HL-60/S4 (cell line): ENCODE results near the gene NCF4.

ENCODE experiments used
- in situ Hi-C: fragments of 300-500 bp; cut with MboI; formaldehyde crosslinking; loops from 2 replicates; pipeline ENCODE4 v1.14.3; 2022; ENCODE audit warnings: low sequenced_read_pairs

Gene NCF4

GRCh38 chr22:36835903-36836302 lies 24.9 kb upstream of the NCF4 start:
- in situ Hi-C loops: no loop called here

- in situ Hi-C loops: no loop called here
Observed at GRCh38 chr22:36838119-36839030, 22.4 kb upstream of the NCF4 start.

GRCh38 chr22:36839356-36840073 lies 21.3 kb upstream of the NCF4 start:
- in situ Hi-C loops: no loop called here

- in situ Hi-C loops: no loop called here
Observed at GRCh38 chr22:36840106-36840505, 20.7 kb upstream of the NCF4 start.

GRCh38 chr22:36846271-36846670 lies 14.5 kb upstream of the NCF4 start:
- in situ Hi-C loops: no loop called here

- in situ Hi-C loops: no loop called here
Observed at GRCh38 chr22:36846949-36847348, 13.9 kb upstream of the NCF4 start.

GRCh38 chr22:36850056-36850455 lies 10.8 kb upstream of the NCF4 start:
- in situ Hi-C loops: no loop called here

GRCh38 chr22:36850682-36851081 lies 10.1 kb upstream of the NCF4 start:
- in situ Hi-C loops: no loop called here

GRCh38 chr22:36852056-36852973 lies 8.5 kb upstream of the NCF4 start:
- in situ Hi-C loops: no loop called here

GRCh38 chr22:36853407-36854099 lies 7.3 kb upstream of the NCF4 start:
- in situ Hi-C loops: no loop called here

GRCh38 chr22:36855478-36855877 lies 5.3 kb upstream of the NCF4 start:
- in situ Hi-C loops: no loop called here

- in situ Hi-C loops: no loop called here
Observed at GRCh38 chr22:36856121-36856791, 4.5 kb upstream of the NCF4 start.

- in situ Hi-C loops: no loop called here
Observed at GRCh38 chr22:36856792-36857135, 4.0 kb upstream of the NCF4 start.

GRCh38 chr22:36858156-36858555 lies 2.6 kb upstream of the NCF4 start:
- in situ Hi-C loops: no loop called here

- in situ Hi-C loops: no loop called here
Observed at GRCh38 chr22:36858966-36859365, 1.8 kb upstream of the NCF4 start.

- in situ Hi-C loops: loop anchor here (10.0 kb wide), 1 partner anchor 115 kb away; no protein-coding TSS in a partner anchor
Observed at GRCh38 chr22:36860017-36860416, 789 bp upstream of the NCF4 start.

- in situ Hi-C loops: loop anchor here (10.0 kb wide), 1 partner anchor 114 kb away; no protein-coding TSS in a partner anchor
Observed at GRCh38 chr22:36860438-36860820, 377 bp upstream of the NCF4 start.

GRCh38 chr22:36862251-36863242 lies 1.7 kb downstream of the NCF4 start:
- in situ Hi-C loops: loop anchor here (10.0 kb wide), 1 partner anchor 112 kb away; no protein-coding TSS in a partner anchor

- in situ Hi-C loops: loop anchor here (10.0 kb wide), 1 partner anchor 112 kb away; no protein-coding TSS in a partner anchor
Observed at GRCh38 chr22:36863281-36863680, 2.5 kb downstream of the NCF4 start.
